ENCODE data around the gene FAM162B.
"Not testable (repeated sequence)": the region's sequence is repeated elsewhere in the genome, so short reads cannot be mapped to it uniquely, and the experiment has no call there.

Gene FAM162B

GRCh38 chr6:116726947-116727346, 38.6 kb downstream of the FAM162B start:
- no peak for DNase-seq (ENCODE audit: low read depth in 3 of 3)

- DNase-seq (ENCODE audit: low read depth in 3 of 3): no peak
Observed at GRCh38 chr6:116714761-116715160, 50.8 kb downstream of the FAM162B start.

DNA sequence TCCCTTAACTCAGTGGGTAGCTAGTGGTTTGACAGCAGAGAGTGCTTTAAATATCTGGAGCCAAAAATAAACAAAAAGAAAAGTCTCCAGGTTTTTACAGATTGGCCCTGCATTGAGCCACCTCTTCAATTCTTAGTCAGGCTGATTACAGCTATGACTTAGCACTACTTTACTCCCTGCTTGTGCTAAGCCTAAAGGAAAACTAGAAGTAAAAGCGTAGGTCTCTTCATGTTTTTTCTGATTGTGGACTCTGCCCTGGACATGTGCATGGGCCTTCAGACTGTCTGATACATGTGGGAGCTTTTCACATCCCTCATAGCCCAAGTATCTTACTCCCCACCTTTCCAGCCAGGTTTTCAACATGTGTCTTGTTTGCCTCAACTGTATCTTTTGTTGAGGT, 51.2 kb downstream of the FAM162B start:
- no peak for DNase-seq (ENCODE audit: low read depth in 3 of 3)

DNA sequence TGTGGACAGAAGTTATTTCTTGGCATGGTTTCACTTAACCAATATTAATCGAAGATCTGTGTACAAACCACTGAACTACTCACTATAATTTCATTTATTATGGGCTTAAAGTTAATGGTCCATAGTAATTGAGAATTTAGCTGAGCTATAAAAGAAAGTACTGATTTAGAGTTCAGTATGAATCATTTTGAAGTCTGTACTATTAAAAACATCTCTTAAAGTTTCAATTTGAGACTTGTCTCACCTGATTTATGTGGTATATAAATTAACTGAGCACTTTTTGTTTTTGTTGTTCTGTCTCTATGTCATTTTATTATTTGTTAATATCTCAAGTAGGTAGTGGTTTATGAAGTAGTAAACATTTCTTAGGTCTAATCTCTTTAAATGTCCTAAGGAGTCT, 59.6 kb downstream of the FAM162B start:
- no peak for DNase-seq (ENCODE audit: low read depth in 3 of 3)

GRCh38 chr6:116703888-116704287, 61.6 kb downstream of the FAM162B start:
- not testable (repeated sequence) for DNase-seq (ENCODE audit: low read depth in 3 of 3)
